ENCODE results near the gene PHF5A.

PHF5A gene

GRCh38 chr22:41411021-41411851, 57.3 kb downstream of the PHF5A start:
- Histone ChIP-seq H2AFZ (ENCODE audit: low read depth, low read length) (no peak overlapping the region), H3K9me3 (ENCODE audit: insufficient read depth, low read length, severe bottlenecking) (no peaks in the 10 kb centered on the region), H3K9ac (ENCODE audit: low read depth, low read length) (no peak overlapping the region), H3K4me3 (ENCODE audit: low read depth in 1 of 2, low read length in 2 of 2) (no peak overlapping the region), H3K27me3 (ENCODE audit: insufficient read depth, low read length, poor library complexity) (no peaks in the 10 kb centered on the region), H3K27ac (ENCODE audit: low read length) (no peak overlapping the region), H3K4me2 (ENCODE audit: insufficient read depth, low read length) (no peak overlapping the region), H3K36me3 (ENCODE audit: insufficient read depth, low read length) (no peaks in the 10 kb centered on the region; the same call in 1 of the 2 replicates), H3K79me2 (ENCODE audit: insufficient read depth, low read length) (peaks cover 33% of the 10 kb centered on the region), H3K4me1 (ENCODE audit: insufficient read depth, low read length) (peaks cover 27% of the 10 kb centered on the region), H4K20me1 (ENCODE audit: insufficient read depth, low read length) (0 out of 2 replicates have a peak, but pooled peaks cover 2% of the 10 kb centered on the region)
- ATAC-seq (ENCODE audit: insufficient read depth, low read depth) (no peak), DNase-seq (no peak)
- TF ChIP-seq EZH2 (IDR thresholded peaks at IDR 0.05; ENCODE audit: borderline replicate concordance, low read depth, low read length, severe bottlenecking), result no peak
- no peak for TF ChIP-seq CTCF (IDR thresholded peaks at IDR 0.05; ENCODE audit: borderline replicate concordance, extremely low read depth, low read length, poor library complexity, severe bottlenecking)

- H2AFZ ChIP-seq (ENCODE audit: low read depth, low read length), result no peak overlapping the region
- H3K79me2 ChIP-seq (ENCODE audit: insufficient read depth, low read length), result peaks cover 27% of the 10 kb centered on the region
- no peaks in the 10 kb centered on the region; the same call in 1 of the 2 replicates for H3K36me3 ChIP-seq (ENCODE audit: insufficient read depth, low read length)
- no peak overlapping the region for H3K9ac ChIP-seq (ENCODE audit: low read depth, low read length)
- no peak overlapping the region for H3K4me2 ChIP-seq (ENCODE audit: insufficient read depth, low read length)
- no peak overlapping the region for H3K4me3 ChIP-seq (ENCODE audit: low read depth in 1 of 2, low read length in 2 of 2)
- H3K27ac ChIP-seq (ENCODE audit: low read length), result no peak overlapping the region
- H4K20me1 ChIP-seq (ENCODE audit: insufficient read depth, low read length), result no peaks in the 10 kb centered on the region
- H3K9me3 ChIP-seq (ENCODE audit: insufficient read depth, low read length, severe bottlenecking), result no peaks in the 10 kb centered on the region
- TF ChIP-seq CTCF (IDR thresholded peaks at IDR 0.05; ENCODE audit: borderline replicate concordance, extremely low read depth, low read length, poor library complexity, severe bottlenecking) (no peak), EZH2 (IDR thresholded peaks at IDR 0.05; ENCODE audit: borderline replicate concordance, low read depth, low read length, severe bottlenecking) (no peak)
- DNase-seq (no peak), ATAC-seq (ENCODE audit: insufficient read depth, low read depth) (no peak)
- H3K27me3 ChIP-seq (ENCODE audit: insufficient read depth, low read length, poor library complexity), result no peaks in the 10 kb centered on the region
- peaks cover 21% of the 10 kb centered on the region for H3K4me1 ChIP-seq (ENCODE audit: insufficient read depth, low read length)
Observed at GRCh38 chr22:41410311-41410751, 58.2 kb downstream of the PHF5A start.
